GM23338 (cell line): ENCODE results near the gene LMAN1L. TPM values are rescaled to one million over a fixed set of nuclear protein-coding genes. Genes with fewer than 3 reads are reported as not detected.

Experiments
- ATAC-seq: fragments of 200-7000 bp; cut with Tn5 transposase; 3 replicates; pipeline ENCODE4 v1.9.1; 2020
- DNase-seq: peaks from one replicate; pipeline ENCODE4 v3.0.0-alpha.2; 2015; ENCODE audit warnings: low spot score
- H2AFZ ChIP-seq: fragments of 200-600 bp; sonication (generic); 2 replicates; pipeline ENCODE4 v1.8.0; 2016; ENCODE audit warnings: antibody characterized with exemption, mild to moderate bottlenecking, moderate library complexity
- H3F3A ChIP-seq: fragments of 200-600 bp; sonication (generic); replicated peaks from 2 replicates; pipeline ENCODE4 v1.8.0; 2017; ENCODE audit warnings: antibody characterized with exemption, mixed run types, low read depth
- H3K27ac ChIP-seq: fragments of 200-600 bp; sonication (generic); 2 replicates; pipeline ENCODE4 v1.6.1; 2016; ENCODE audit warnings: low read depth
- H3K27me3 ChIP-seq: fragments of 200-600 bp; sonication (generic); 2 replicates; pipeline ENCODE4 v1.8.0; 2016; ENCODE audit warnings: mild to moderate bottlenecking, mixed run types, moderate library complexity; ENCODE audit not compliant: insufficient read depth
- H3K36me3 ChIP-seq: fragments of 200-600 bp; sonication (generic); 2 replicates; pipeline ENCODE4 v1.8.0; 2016; ENCODE audit warnings: mild to moderate bottlenecking; ENCODE audit not compliant: insufficient read depth
- H3K4me1 ChIP-seq: fragments of 200-600 bp; sonication (generic); 2 replicates; pipeline ENCODE4 v1.8.0; 2016; ENCODE audit warnings: mild to moderate bottlenecking, moderate library complexity; ENCODE audit not compliant: insufficient read depth
- H3K4me2 ChIP-seq: fragments of 200-600 bp; sonication (generic); 2 replicates; pipeline ENCODE4 v1.7.1; 2017; ENCODE audit warnings: mixed run types
- H3K4me3 ChIP-seq: fragments of 200-600 bp; sonication (generic); 2 replicates; pipeline ENCODE4 v1.6.1; 2016; ENCODE audit warnings: mixed run types
- H3K79me2 ChIP-seq: fragments of 200-600 bp; sonication (generic); replicated peaks from 2 replicates; pipeline ENCODE4 v1.8.0; 2017; ENCODE audit warnings: mild to moderate bottlenecking; ENCODE audit not compliant: insufficient read depth
- H3K9me2 ChIP-seq: fragments of 200-600 bp; sonication (generic); 2 replicates; pipeline ENCODE4 v1.8.0; 2017; ENCODE audit not compliant: insufficient read depth
- H4K20me1 ChIP-seq: fragments of 200-600 bp; sonication (generic); replicated peaks from 2 replicates; pipeline ENCODE4 v1.8.0; 2017; ENCODE audit warnings: mild to moderate bottlenecking; ENCODE audit not compliant: insufficient read depth
- H3K27ac Mint-ChIP-seq: 2 replicates; pipeline ENCODE4 v1.8.0; 2020; ENCODE audit warnings: inconsistent platforms, mild to moderate bottlenecking, moderate library complexity, mixed read lengths
- H3K27me3 Mint-ChIP-seq: 3 replicates; pipeline ENCODE4 v1.8.0; 2022; ENCODE audit warnings: low read depth, mild to moderate bottlenecking, moderate library complexity, mixed read lengths, inconsistent platforms; ENCODE audit not compliant: insufficient read depth, poor library complexity
- H3K36me3 Mint-ChIP-seq: 3 replicates; pipeline ENCODE4 v1.8.0; 2021; ENCODE audit warnings: low read depth, mild to moderate bottlenecking, inconsistent platforms, moderate library complexity, mixed read lengths
- H3K4me1 Mint-ChIP-seq: 3 replicates; pipeline ENCODE4 v1.8.0; 2020; ENCODE audit warnings: mild to moderate bottlenecking, inconsistent platforms, mixed read lengths
- H3K4me3 Mint-ChIP-seq: 3 replicates; pipeline ENCODE4 v1.8.0; 2021; ENCODE audit warnings: moderate library complexity, mild to moderate bottlenecking, inconsistent platforms, mixed read lengths
- H3K9me3 Mint-ChIP-seq: 3 replicates; pipeline ENCODE4 v1.8.0; 2020; ENCODE audit warnings: moderate library complexity, mild to moderate bottlenecking, inconsistent platforms, mixed read lengths
- CREB1 ChIP-seq: fragments of 250-450 bp; sonication (Bioruptor Pico); IDR thresholded peaks from 2 replicates; pipeline ENCODE4 v1.5.0; 2020; ENCODE audit warnings: low read depth, mild to moderate bottlenecking, moderate library complexity
- ETS1 ChIP-seq: IDR thresholded peaks from 2 replicates; pipeline ENCODE4 v1.6.1; 2016; ENCODE audit warnings: antibody characterized with exemption
- EZH2 ChIP-seq: fragments of 200-600 bp; sonication (generic); IDR thresholded peaks from one replicate; pipeline ENCODE4 v1.8.0; 2017; ENCODE audit warnings: antibody characterized with exemption, mild to moderate bottlenecking, low read depth; ENCODE audit not compliant: unreplicated experiment
- EZH2phosphoT487 ChIP-seq: fragments of 200-600 bp; sonication (generic); IDR thresholded peaks from one replicate; pipeline ENCODE4 v1.8.1; 2018; ENCODE audit warnings: antibody characterized with exemption; ENCODE audit not compliant: unreplicated experiment
- JUNB ChIP-seq: IDR thresholded peaks from one replicate; pipeline ENCODE4 v1.6.1; 2016; ENCODE audit warnings: antibody characterized with exemption; ENCODE audit not compliant: unreplicated experiment
- NANOG ChIP-seq: IDR thresholded peaks from 2 replicates; pipeline ENCODE4 v1.6.1; 2016; ENCODE audit warnings: antibody characterized with exemption, borderline replicate concordance
- POLR2AphosphoS5 ChIP-seq: IDR thresholded peaks from 2 replicates; pipeline ENCODE4 v1.6.1; 2016; ENCODE audit warnings: antibody characterized with exemption, low read depth
- REST ChIP-seq: IDR thresholded peaks from one replicate; pipeline ENCODE4 v1.6.1; 2018; ENCODE audit warnings: antibody characterized with exemption; ENCODE audit not compliant: unreplicated experiment
- STAT1 ChIP-seq: IDR thresholded peaks from one replicate; pipeline ENCODE4 v1.6.1; 2016; ENCODE audit warnings: antibody characterized with exemption; ENCODE audit not compliant: unreplicated experiment
- ZNF114 ChIP-seq: fragments of 250-450 bp; sonication (Bioruptor Pico); IDR thresholded peaks from 2 replicates; pipeline ENCODE4 v1.5.0; 2020; ENCODE audit warnings: mild to moderate bottlenecking, moderate library complexity
- ZNF331 ChIP-seq: fragments of 250-450 bp; sonication (Bioruptor Pico); IDR thresholded peaks from 2 replicates; pipeline ENCODE4 v1.5.0; 2020; ENCODE audit warnings: low read depth, mild to moderate bottlenecking, moderate library complexity
- ZNF462 ChIP-seq: fragments of 250-450 bp; sonication (Bioruptor Pico); IDR thresholded peaks from 2 replicates; pipeline ENCODE4 v1.5.0; 2020; ENCODE audit warnings: mild to moderate bottlenecking, moderate library complexity
- polyA plus RNA-seq: library from polyadenylated mRNA; unstranded; fragments of >200 nt; fragmentation: Nextera tagmentation; extraction: Ambion mirVana; gene quantifications from 2 replicates; pipeline ENCODE4 v1.2.1, GENCODE V29; 2016
- total RNA-seq: library from RNA; depleted of rRNA; stranded (reverse); fragments of >200 nt; shearing (Covaris generic); gene quantifications from 2 replicates; pipeline ENCODE4 v1.2.3, GENCODE V29; 2014
- TF ChIP-seq, protein P1 (sequence below), 2 experiments: fragments of 200-600 bp in 1 of 2; sonication (generic) in 1 of 2; conservative IDR thresholded peaks; 2 replicates each; pipeline versions ENCODE4 v1.5.1 to v1.6.1; 2016 to 2017; ENCODE audit warnings: antibody characterized with exemption in 2 of 2, low read depth in 2 of 2, mild to moderate bottlenecking in 2 of 2, moderate library complexity in 1 of 2

Gene LMAN1L
- total and polyA plus RNA-seq, 2 experiments from 2014 or later: not detected

DNA sequence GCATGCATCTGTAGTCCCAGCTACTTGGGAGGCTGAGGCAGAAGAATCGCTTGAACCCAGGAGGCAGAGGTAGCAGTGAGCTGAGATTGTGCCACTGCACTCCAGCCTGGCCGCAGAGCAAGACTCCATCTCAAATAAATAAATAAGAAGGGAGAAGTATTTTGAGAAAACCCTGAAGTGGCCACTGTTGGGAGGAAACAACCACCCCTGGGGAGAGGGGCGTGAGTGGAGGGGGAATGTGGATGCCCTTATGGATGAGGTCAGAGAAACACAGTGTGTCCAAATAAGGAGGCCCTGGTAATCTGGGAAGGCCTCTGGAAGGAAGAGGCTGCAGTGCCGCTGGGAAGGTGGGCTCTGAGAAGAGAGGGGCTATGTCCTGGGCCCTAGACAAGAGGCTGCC is 9.6 kb downstream of the LMAN1L start:
- no peak overlapping the region for H3K27ac ChIP-seq
- peaks cover 26% of the 10 kb centered on the region for H3K27me3 ChIP-seq
- Mint-ChIP-seq H3K27ac (no peak overlapping the region), H3K27me3 (peaks cover 39% of the 10 kb centered on the region), H3K36me3 (no peaks in the 10 kb centered on the region), H3K4me1 (peaks cover 26% of the 10 kb centered on the region), H3K4me3 (no peak overlapping the region), H3K9me3 (no peaks in the 10 kb centered on the region)
- H3F3A ChIP-seq: peaks cover 2% of the 10 kb centered on the region; the same call in 1 of the 2 replicates
- H3K79me2 ChIP-seq: no peaks in the 10 kb centered on the region
- no peaks in the 10 kb centered on the region for H3K9me2 ChIP-seq
- no peak overlapping the region for H3K4me2 ChIP-seq
- no peak overlapping the region for H2AFZ ChIP-seq
- peaks cover 6% of the 10 kb centered on the region; the same call in 1 of the 2 replicates for H3K4me1 ChIP-seq
- no peaks in the 10 kb centered on the region for H3K36me3 ChIP-seq
- DNase-seq (no peak), ATAC-seq (no peak)
- H4K20me1 ChIP-seq: no peaks in the 10 kb centered on the region
- TF ChIP-seq JUNB (no peak), ETS1 (no peak), REST (no peak), EZH2 (no peak), CREB1 (CRISPR knock-in tag) (no peak), STAT1 (no peak), ZNF462 (no peak), ZNF331 (CRISPR knock-in tag) (no peak), POLR2AphosphoS5 (no peak), NANOG (no peak), EZH2phosphoT487 (no peak), ZNF114 (CRISPR knock-in tag) (no peak)
- TF ChIP-seq, protein P1, sequence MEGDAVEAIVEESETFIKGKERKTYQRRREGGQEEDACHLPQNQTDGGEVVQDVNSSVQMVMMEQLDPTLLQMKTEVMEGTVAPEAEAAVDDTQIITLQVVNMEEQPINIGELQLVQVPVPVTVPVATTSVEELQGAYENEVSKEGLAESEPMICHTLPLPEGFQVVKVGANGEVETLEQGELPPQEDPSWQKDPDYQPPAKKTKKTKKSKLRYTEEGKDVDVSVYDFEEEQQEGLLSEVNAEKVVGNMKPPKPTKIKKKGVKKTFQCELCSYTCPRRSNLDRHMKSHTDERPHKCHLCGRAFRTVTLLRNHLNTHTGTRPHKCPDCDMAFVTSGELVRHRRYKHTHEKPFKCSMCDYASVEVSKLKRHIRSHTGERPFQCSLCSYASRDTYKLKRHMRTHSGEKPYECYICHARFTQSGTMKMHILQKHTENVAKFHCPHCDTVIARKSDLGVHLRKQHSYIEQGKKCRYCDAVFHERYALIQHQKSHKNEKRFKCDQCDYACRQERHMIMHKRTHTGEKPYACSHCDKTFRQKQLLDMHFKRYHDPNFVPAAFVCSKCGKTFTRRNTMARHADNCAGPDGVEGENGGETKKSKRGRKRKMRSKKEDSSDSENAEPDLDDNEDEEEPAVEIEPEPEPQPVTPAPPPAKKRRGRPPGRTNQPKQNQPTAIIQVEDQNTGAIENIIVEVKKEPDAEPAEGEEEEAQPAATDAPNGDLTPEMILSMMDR (conservative IDR thresholded peaks at IDR 0.05; ENCODE audit: low read depth in 2 of 2): no peak
- H3K4me3 ChIP-seq: no peak overlapping the region
